GM10266 (cell line): ENCODE measurements around the gene KEL.

Experiments
- DNase-seq: peaks from one replicate; pipeline ENCODE4 v3.0.0; 2012; ENCODE audit errors: extremely low spot score
- TF ChIP-seq, protein P1 (sequence below): IDR thresholded peaks from 2 replicates; pipeline ENCODE4 v1.5.1; 2012; ENCODE audit warnings: mild to moderate bottlenecking, low read depth; ENCODE audit not compliant: control insufficient read depth, insufficient read depth; ENCODE audit errors: missing control alignments

Gene KEL

DNA sequence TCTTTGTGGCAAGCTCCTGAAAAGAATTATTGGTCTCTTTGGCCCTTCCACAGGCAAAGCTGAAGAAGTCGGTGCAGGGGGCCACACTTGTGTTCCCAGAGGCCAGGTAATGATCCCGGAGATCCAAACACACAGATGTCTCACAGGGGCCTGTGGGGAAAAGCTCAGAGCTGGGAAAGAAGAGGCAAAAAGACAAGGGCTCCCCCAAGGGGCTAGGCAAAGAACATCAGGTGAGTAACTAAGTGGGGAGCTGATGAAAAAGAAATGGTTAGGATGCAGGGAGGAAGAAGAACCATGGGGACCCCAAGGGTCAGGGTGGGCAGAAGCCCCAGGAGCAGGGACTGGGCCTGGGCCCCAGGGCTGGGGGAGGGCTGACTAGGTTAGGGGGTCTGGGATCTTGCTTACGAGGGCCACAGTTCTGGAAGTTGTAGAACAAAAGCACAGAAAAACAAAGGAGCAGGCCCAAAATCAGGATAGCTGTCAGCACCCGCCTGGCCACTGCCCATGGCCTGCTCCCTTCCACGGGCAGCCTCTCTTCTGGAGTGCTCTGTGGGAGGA, 1.1 kb downstream of the KEL start:
- DNase-seq: no peak
- TF ChIP-seq, protein P1, sequence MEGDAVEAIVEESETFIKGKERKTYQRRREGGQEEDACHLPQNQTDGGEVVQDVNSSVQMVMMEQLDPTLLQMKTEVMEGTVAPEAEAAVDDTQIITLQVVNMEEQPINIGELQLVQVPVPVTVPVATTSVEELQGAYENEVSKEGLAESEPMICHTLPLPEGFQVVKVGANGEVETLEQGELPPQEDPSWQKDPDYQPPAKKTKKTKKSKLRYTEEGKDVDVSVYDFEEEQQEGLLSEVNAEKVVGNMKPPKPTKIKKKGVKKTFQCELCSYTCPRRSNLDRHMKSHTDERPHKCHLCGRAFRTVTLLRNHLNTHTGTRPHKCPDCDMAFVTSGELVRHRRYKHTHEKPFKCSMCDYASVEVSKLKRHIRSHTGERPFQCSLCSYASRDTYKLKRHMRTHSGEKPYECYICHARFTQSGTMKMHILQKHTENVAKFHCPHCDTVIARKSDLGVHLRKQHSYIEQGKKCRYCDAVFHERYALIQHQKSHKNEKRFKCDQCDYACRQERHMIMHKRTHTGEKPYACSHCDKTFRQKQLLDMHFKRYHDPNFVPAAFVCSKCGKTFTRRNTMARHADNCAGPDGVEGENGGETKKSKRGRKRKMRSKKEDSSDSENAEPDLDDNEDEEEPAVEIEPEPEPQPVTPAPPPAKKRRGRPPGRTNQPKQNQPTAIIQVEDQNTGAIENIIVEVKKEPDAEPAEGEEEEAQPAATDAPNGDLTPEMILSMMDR: no peak

DNA sequence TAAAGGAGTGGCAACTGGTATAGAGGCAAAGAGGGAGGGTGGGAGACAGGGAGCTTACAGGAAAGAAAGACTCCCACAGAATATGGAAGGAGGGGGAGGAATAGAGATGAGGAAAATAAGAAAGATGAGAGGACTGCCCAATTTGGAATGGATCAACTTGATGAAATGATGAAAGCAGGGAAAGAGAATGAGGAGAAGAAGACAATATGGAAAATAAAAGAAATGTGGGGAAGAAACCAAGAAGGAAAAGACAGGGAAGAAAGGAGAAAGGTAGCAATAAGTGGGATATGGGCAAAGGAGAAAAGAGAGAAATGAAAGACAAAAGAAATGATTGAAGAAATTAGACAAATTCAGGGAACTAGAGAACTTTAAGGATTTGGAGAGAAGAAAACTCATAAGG, 3.0 kb downstream of the KEL start:
- DNase-seq: no peak
- TF ChIP-seq, protein P1: no peak

GRCh38 chr7:142957723-142958122, 4.4 kb downstream of the KEL start:
- DNase-seq: no peak
- TF ChIP-seq, protein P1: no peak

GRCh38 chr7:142956951-142957623, 5.1 kb downstream of the KEL start:
- TF ChIP-seq, protein P1: no peak
- DNase-seq: no peak

DNA sequence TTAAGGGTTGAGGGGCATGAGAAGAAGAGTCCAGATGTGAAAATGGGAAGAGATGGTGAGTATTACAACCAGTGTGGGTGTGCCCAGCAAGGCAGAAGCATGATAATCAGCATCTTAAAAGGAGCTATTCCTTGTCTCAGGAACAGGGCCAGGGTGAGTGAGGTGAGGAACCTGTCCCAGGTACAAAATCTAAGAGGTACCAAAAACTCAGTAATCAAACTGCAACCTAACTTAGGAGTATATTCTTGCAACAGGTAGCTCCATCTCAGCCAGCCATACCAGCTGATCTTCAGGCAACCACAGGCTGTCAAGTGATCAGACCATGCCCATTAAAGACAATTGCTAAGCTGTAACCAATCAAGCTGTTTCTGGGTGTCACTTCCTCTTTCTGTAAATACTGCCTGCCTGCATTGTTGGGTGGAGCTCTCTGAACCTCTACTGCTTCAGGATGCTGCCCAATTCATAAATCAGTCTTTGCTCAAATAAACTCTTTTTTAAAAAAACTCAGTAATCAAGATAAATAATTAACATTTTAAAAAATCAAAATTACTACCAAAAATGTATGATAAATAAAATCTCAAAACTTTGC, 7.4 kb downstream of the KEL start:
- TF ChIP-seq, protein P1: no peak

GRCh38 chr7:142950235-142950634, 11.9 kb downstream of the KEL start:
- TF ChIP-seq, protein P1: no peak
- no peak for DNase-seq

More for the DNA sequence above, 7.4 kb downstream of the KEL start:
- no peak for DNase-seq

GRCh38 chr7:142948603-142949002, 13.6 kb downstream of the KEL start:
- no peak for DNase-seq
- TF ChIP-seq, protein P1: no peak
